ENCODE measurements around the gene WHRN.

The WHRN gene

GRCh38 chr9:114471157-114471556 lies 34.1 kb downstream of the WHRN start:
- no peak for DNase-seq (ENCODE audit: low spot score)

- no peak for DNase-seq (ENCODE audit: low spot score)
Measured at GRCh38 chr9:114470581-114470980, 34.7 kb downstream of the WHRN start.

- DNase-seq (ENCODE audit: low spot score) = no peak
Measured at GRCh38 chr9:114470121-114470520, 35.2 kb downstream of the WHRN start.

GRCh38 chr9:114469091-114469853 lies 36.0 kb downstream of the WHRN start:
- peak; percentile 23 for DNase-seq (ENCODE audit: low spot score)

GRCh38 chr9:114467910-114468309 lies 37.4 kb downstream of the WHRN start:
- no peak for DNase-seq (ENCODE audit: low spot score)

- DNase-seq (ENCODE audit: low spot score) = peak; percentile 48
Measured at GRCh38 chr9:114467226-114467750, 38.0 kb downstream of the WHRN start.

- DNase-seq (ENCODE audit: low spot score) = peak; percentile 12
Measured at GRCh38 chr9:114465906-114466900, 39.1 kb downstream of the WHRN start.

- peak; percentile 56 for DNase-seq (ENCODE audit: low spot score)
Measured at GRCh38 chr9:114465417-114465816, 39.9 kb downstream of the WHRN start.

- DNase-seq (ENCODE audit: low spot score) = no peak
Measured at GRCh38 chr9:114464281-114465051, 40.8 kb downstream of the WHRN start.

- no peak for DNase-seq (ENCODE audit: low spot score)
Measured at GRCh38 chr9:114462791-114463190, 42.5 kb downstream of the WHRN start.

- no peak for DNase-seq (ENCODE audit: low spot score)
Measured at GRCh38 chr9:114461468-114461867, 43.8 kb downstream of the WHRN start.

- peak; percentile 20 for DNase-seq (ENCODE audit: low spot score)
Measured at GRCh38 chr9:114460513-114461199, 44.6 kb downstream of the WHRN start.

- peak; percentile 36 for DNase-seq (ENCODE audit: low spot score)
Measured at GRCh38 chr9:114459464-114459863, 45.8 kb downstream of the WHRN start.

GRCh38 chr9:114456929-114457328 lies 48.3 kb downstream of the WHRN start:
- DNase-seq (ENCODE audit: low spot score) = no peak

GRCh38 chr9:114454652-114455051 lies 50.6 kb downstream of the WHRN start:
- no peak for DNase-seq (ENCODE audit: low spot score)

GRCh38 chr9:114452219-114453165 lies 52.8 kb downstream of the WHRN start:
- peak; percentile 49 for DNase-seq (ENCODE audit: low spot score)

- DNase-seq (ENCODE audit: low spot score) = no peak
Measured at GRCh38 chr9:114451707-114452031, 53.6 kb downstream of the WHRN start.

- peak; percentile 20 for DNase-seq (ENCODE audit: low spot score)
Measured at GRCh38 chr9:114450833-114451706, 54.2 kb downstream of the WHRN start.

GRCh38 chr9:114450181-114450580 lies 55.1 kb downstream of the WHRN start:
- peak; percentile 38 for DNase-seq (ENCODE audit: low spot score)
